Stimulated activated CD8-positive, alpha-beta memory T cell treated with anti-CD3 and anti-CD28 coated beads, Interleukin-12 subunit alpha, Interleukin-12 subunit beta, amount 100 ng/mL, for 24 hours (primary cell): ENCODE results near the gene ACVR1.
"Not testable (repeated sequence)": the region's sequence is repeated elsewhere in the genome, so short reads cannot be mapped to it uniquely, and the experiment has no call there.

ENCODE experiments used
- DNase-seq: peaks from one replicate; pipeline ENCODE4 v3.0.0-alpha.2; 2020; ENCODE audit errors: extremely low read depth

Gene ACVR1

GRCh38 chr2:157758586-157758985 is 117.5 kb downstream of the ACVR1 start:
- DNase-seq, result no peak

- DNase-seq, result no peak
Measured at GRCh38 chr2:157757500-157757899, 118.6 kb downstream of the ACVR1 start.

GRCh38 chr2:157756447-157756846 is 119.7 kb downstream of the ACVR1 start:
- not testable (repeated sequence) for DNase-seq

- DNase-seq, result no peak
Measured at GRCh38 chr2:157751462-157752058, 124.6 kb downstream of the ACVR1 start.

GRCh38 chr2:157749684-157750083 is 126.4 kb downstream of the ACVR1 start:
- DNase-seq, result no peak

GRCh38 chr2:157748371-157749142 is 127.6 kb downstream of the ACVR1 start:
- DNase-seq, result no peak

- no peak for DNase-seq
Measured at GRCh38 chr2:157747695-157748370, 128.3 kb downstream of the ACVR1 start.

- DNase-seq, result no peak
Measured at GRCh38 chr2:157747280-157747679, 128.8 kb downstream of the ACVR1 start.

- no peak for DNase-seq
Measured at GRCh38 chr2:157746234-157746950, 129.7 kb downstream of the ACVR1 start.

GRCh38 chr2:157744571-157745076 is 131.5 kb downstream of the ACVR1 start:
- DNase-seq, result no peak

GRCh38 chr2:157743051-157743450 is 133.1 kb downstream of the ACVR1 start:
- DNase-seq, result no peak

GRCh38 chr2:157741819-157742484 is 134.2 kb downstream of the ACVR1 start:
- no peak for DNase-seq

- DNase-seq, result no peak
Measured at GRCh38 chr2:157737656-157738055, 138.5 kb downstream of the ACVR1 start.

GRCh38 chr2:157735532-157735931 is 140.6 kb downstream of the ACVR1 start:
- DNase-seq, result no peak

- DNase-seq, result no peak
Measured at GRCh38 chr2:157733263-157733662, 142.9 kb downstream of the ACVR1 start.

- no peak for DNase-seq
Measured at GRCh38 chr2:157732596-157732995, 143.5 kb downstream of the ACVR1 start.

GRCh38 chr2:157727693-157728092 is 148.4 kb downstream of the ACVR1 start:
- no peak for DNase-seq

- no peak for DNase-seq
Measured at GRCh38 chr2:157726946-157727345, 149.2 kb downstream of the ACVR1 start.

GRCh38 chr2:157725846-157726245 is 150.3 kb downstream of the ACVR1 start:
- DNase-seq, result no peak

GRCh38 chr2:157722580-157723234 is 153.4 kb downstream of the ACVR1 start:
- no peak for DNase-seq

GRCh38 chr2:157720504-157720903 is 155.6 kb downstream of the ACVR1 start:
- DNase-seq, result no peak
